Measurements from ENCODE around the gene C1QTNF9.
"Not testable (repeated sequence)": the region's sequence is repeated elsewhere in the genome, so short reads cannot be mapped to it uniquely, and the experiment has no call there.

Gene C1QTNF9

GRCh38 chr13:24371273-24371672 lies 61.9 kb downstream of the C1QTNF9 start:
- DNase-seq, result not testable (repeated sequence)
